DOHH2 (cell line): ENCODE data around the gene ZNF385B.

Experiments used
- H3F3A ChIP-seq: fragments of 200-600 bp; sonication (generic), shearing (Covaris generic); 2 replicates; pipeline ENCODE4 v1.6.0; 2016; ENCODE audit warnings: antibody characterized with exemption, mild to moderate bottlenecking; ENCODE audit not compliant: control insufficient read depth, insufficient read depth
- H3K27ac ChIP-seq: fragments of 200-600 bp; sonication (generic); 2 replicates; pipeline ENCODE4 v1.5.1; 2014; ENCODE audit warnings: low read depth, mild to moderate bottlenecking, low read length, moderate library complexity
- H3K27me3 ChIP-seq: fragments of 200-600 bp; sonication (generic); 2 replicates; pipeline ENCODE4 v1.6.1; 2014; ENCODE audit warnings: mild to moderate bottlenecking, low read length, mixed read lengths; ENCODE audit not compliant: control insufficient read depth
- H3K36me3 ChIP-seq: fragments of 200-600 bp; sonication (generic); 2 replicates; pipeline ENCODE4 v1.6.1; 2014; ENCODE audit warnings: mild to moderate bottlenecking, low read length, moderate library complexity, mixed read lengths; ENCODE audit not compliant: control insufficient read depth
- H3K4me1 ChIP-seq: fragments of 200-600 bp; sonication (generic); 2 replicates; pipeline ENCODE4 v1.6.1; 2014; ENCODE audit warnings: mild to moderate bottlenecking, low read length, mixed read lengths; ENCODE audit not compliant: control insufficient read depth
- H3K4me2 ChIP-seq: fragments of 200-600 bp; sonication (generic); 2 replicates; pipeline ENCODE4 v1.6.0; 2014; ENCODE audit warnings: mild to moderate bottlenecking, low read length, moderate library complexity
- H3K4me3 ChIP-seq: fragments of 200-600 bp; sonication (generic); 2 replicates; pipeline ENCODE4 v1.5.1; 2014; ENCODE audit warnings: mild to moderate bottlenecking, low read length, mixed read lengths
- H3K79me2 ChIP-seq: fragments of 200-600 bp; sonication (generic); 2 replicates; pipeline ENCODE4 v1.6.1; 2014; ENCODE audit warnings: mild to moderate bottlenecking, low read length, mixed read lengths; ENCODE audit not compliant: control insufficient read depth
- H3K9me2 ChIP-seq: fragments of 200-600 bp; sonication (generic); replicated peaks from 2 replicates; pipeline ENCODE4 v1.6.1; 2014; ENCODE audit warnings: mild to moderate bottlenecking, low read length, mixed read lengths; ENCODE audit not compliant: control insufficient read depth
- H3K9me3 ChIP-seq: fragments of 200-600 bp; sonication (generic); 2 replicates; pipeline ENCODE4 v1.6.1; 2014; ENCODE audit warnings: antibody characterized with exemption, low read length, mixed read lengths; ENCODE audit not compliant: control insufficient read depth, insufficient read depth
- H4K20me1 ChIP-seq: fragments of 200-600 bp; sonication (generic); 2 replicates; pipeline ENCODE4 v1.6.0; 2014; ENCODE audit warnings: low read depth, mild to moderate bottlenecking, antibody characterized with exemption, low read length, moderate library complexity; ENCODE audit not compliant: control insufficient read depth, insufficient read depth
- EZH2phosphoT487 ChIP-seq: fragments of 200-600 bp; sonication (generic); IDR thresholded peaks from 2 replicates; pipeline ENCODE4 v1.6.1; 2017; ENCODE audit warnings: borderline replicate concordance, mild to moderate bottlenecking, antibody characterized with exemption, low read length, moderate library complexity, mixed read lengths
- TF ChIP-seq, protein P1 (sequence below): fragments of 200-600 bp; sonication (generic); IDR thresholded peaks from one replicate; pipeline ENCODE4 v1.5.1; 2014; ENCODE audit warnings: antibody characterized with exemption, mild to moderate bottlenecking, low read depth, low read length; ENCODE audit not compliant: poor library complexity, severe bottlenecking

Gene ZNF385B

DNA sequence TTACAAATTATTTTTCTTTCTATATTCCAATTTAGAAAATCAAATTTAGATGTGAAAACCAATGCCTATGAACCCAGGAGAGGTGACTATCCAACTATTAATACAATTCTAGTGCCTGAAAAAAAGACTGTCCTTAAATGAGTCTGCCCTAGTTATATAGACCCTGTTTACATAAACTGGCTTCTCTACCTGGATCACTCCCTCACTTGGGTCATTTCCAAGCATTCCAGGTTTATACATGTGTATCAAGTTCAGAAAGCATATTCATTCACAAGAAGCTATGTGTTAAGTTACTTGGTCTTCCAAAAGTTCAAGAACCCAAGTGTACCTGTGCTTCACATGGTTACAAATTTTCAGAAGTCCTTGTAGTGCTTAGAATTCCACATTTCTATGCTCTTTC, 8.3 kb downstream of the ZNF385B start:
- Histone ChIP-seq H3K36me3 (peaks cover 12% of the 10 kb centered on the region), H3K27me3 (no peaks in the 10 kb centered on the region)

DNA sequence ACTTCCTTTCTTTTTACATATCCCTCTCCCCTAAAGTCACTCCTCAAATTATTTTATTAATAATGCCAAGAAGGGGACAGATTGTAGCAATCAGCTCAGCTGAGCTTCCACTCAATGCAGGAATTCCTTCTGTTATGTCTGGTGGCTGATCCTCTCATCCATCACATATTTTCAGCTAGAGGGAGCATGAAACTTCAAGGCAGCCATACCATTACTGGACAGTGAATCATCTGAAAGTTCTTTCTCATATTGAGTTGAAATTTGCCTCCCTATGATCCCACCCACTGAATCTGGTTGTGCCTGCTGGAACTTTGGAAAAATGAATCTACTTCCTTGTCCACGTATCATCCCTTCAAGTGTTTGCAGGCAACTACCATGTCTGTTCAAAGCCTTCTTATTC, 11.2 kb downstream of the ZNF385B start:
- H3K27ac ChIP-seq, result no peak overlapping the region
- H4K20me1 ChIP-seq, result no peaks in the 10 kb centered on the region
- peaks cover 9% of the 10 kb centered on the region for H3K4me1 ChIP-seq
- no peaks in the 10 kb centered on the region for H3K27me3 ChIP-seq
- H3K4me2 ChIP-seq, result no peak overlapping the region
- TF ChIP-seq EZH2phosphoT487, result no peak
- TF ChIP-seq, protein P1, sequence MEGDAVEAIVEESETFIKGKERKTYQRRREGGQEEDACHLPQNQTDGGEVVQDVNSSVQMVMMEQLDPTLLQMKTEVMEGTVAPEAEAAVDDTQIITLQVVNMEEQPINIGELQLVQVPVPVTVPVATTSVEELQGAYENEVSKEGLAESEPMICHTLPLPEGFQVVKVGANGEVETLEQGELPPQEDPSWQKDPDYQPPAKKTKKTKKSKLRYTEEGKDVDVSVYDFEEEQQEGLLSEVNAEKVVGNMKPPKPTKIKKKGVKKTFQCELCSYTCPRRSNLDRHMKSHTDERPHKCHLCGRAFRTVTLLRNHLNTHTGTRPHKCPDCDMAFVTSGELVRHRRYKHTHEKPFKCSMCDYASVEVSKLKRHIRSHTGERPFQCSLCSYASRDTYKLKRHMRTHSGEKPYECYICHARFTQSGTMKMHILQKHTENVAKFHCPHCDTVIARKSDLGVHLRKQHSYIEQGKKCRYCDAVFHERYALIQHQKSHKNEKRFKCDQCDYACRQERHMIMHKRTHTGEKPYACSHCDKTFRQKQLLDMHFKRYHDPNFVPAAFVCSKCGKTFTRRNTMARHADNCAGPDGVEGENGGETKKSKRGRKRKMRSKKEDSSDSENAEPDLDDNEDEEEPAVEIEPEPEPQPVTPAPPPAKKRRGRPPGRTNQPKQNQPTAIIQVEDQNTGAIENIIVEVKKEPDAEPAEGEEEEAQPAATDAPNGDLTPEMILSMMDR, result no peak
- H3K36me3 ChIP-seq, result peaks cover 9% of the 10 kb centered on the region
- H3K9me2 ChIP-seq, result no peaks in the 10 kb centered on the region
- H3K79me2 ChIP-seq, result peaks cover 87% of the 10 kb centered on the region
- H3F3A ChIP-seq, result no peaks in the 10 kb centered on the region
- H3K4me3 ChIP-seq, result no peak overlapping the region
- no peaks in the 10 kb centered on the region for H3K9me3 ChIP-seq

More for the DNA sequence above, 8.3 kb downstream of the ZNF385B start:
- TF ChIP-seq EZH2phosphoT487, result no peak
- TF ChIP-seq, protein P1, result no peak
- Histone ChIP-seq H4K20me1 (no peaks in the 10 kb centered on the region), H3K27ac (no peak overlapping the region), H3K9me3 (no peaks in the 10 kb centered on the region), H3K79me2 (peaks cover 91% of the 10 kb centered on the region), H3K9me2 (no peaks in the 10 kb centered on the region), H3K4me2 (no peak overlapping the region), H3K4me3 (no peak overlapping the region), H3K4me1 (peaks cover 38% of the 10 kb centered on the region), H3F3A (no peaks in the 10 kb centered on the region)

DNA sequence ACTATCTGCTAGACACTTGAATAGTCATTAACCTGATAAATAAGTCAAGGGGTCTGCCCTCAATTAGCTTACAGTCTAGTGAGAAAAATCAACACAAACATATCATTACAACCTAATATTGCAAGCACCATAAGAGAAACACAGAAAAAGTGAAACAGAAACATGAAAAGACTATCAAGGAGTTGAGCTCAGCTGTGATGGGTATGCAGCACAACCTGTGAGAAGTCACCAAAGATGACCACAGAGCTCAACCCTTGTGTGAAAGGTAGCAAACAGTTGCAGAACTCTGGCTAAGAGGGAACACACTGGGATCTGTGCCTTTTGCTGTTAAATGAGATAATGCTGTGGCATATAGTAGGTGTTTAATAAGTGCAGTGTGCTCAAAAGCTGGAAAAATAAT, 11.7 kb downstream of the ZNF385B start:
- H3K9me3 ChIP-seq, result no peaks in the 10 kb centered on the region
- H3F3A ChIP-seq, result no peaks in the 10 kb centered on the region
- peaks cover 4% of the 10 kb centered on the region for H3K4me1 ChIP-seq
- no peaks in the 10 kb centered on the region for H4K20me1 ChIP-seq
- H3K4me3 ChIP-seq, result no peak overlapping the region
- peaks cover 86% of the 10 kb centered on the region for H3K79me2 ChIP-seq
- H3K27me3 ChIP-seq, result no peaks in the 10 kb centered on the region
- H3K9me2 ChIP-seq, result no peaks in the 10 kb centered on the region
- peaks cover 9% of the 10 kb centered on the region for H3K36me3 ChIP-seq
- no peak overlapping the region for H3K4me2 ChIP-seq
- H3K27ac ChIP-seq, result no peak overlapping the region
- TF ChIP-seq, protein P1, result no peak
- TF ChIP-seq EZH2phosphoT487, result no peak

DNA sequence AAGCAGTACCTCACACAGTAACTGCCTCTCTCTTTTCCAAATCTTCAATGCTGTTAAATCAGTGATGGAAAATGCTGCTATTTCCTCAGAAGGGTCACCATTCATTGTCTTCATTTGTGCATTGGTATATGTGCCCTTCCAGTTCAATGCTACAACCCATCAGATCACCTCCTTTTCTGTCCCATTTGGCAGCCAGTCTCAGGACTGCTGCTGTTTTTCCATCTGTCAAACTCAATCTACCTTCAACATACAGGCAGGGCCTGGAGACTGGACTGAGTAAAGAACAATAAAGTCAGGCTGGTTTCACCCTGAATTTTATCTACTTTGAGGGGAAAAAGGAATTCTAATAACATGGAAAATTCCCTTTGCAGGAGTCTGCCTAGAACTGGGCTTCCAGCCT, 17.9 kb downstream of the ZNF385B start:
- no peaks in the 10 kb centered on the region for H3F3A ChIP-seq

More for the DNA sequence above, 17.9 kb downstream of the ZNF385B start:
- H3K79me2 ChIP-seq, result peaks cover 86% of the 10 kb centered on the region
- no peaks in the 10 kb centered on the region for H4K20me1 ChIP-seq
- H3K27ac ChIP-seq, result no peak overlapping the region
- H3K9me2 ChIP-seq, result no peaks in the 10 kb centered on the region
- H3K27me3 ChIP-seq, result no peaks in the 10 kb centered on the region
- H3K4me3 ChIP-seq, result no peak overlapping the region
- H3K4me2 ChIP-seq, result no peak overlapping the region
- TF ChIP-seq, protein P1, result no peak
- TF ChIP-seq EZH2phosphoT487, result no peak
- no peaks in the 10 kb centered on the region for H3K36me3 ChIP-seq
- no peaks in the 10 kb centered on the region for H3K9me3 ChIP-seq
- peaks cover 17% of the 10 kb centered on the region for H3K4me1 ChIP-seq
